NB4 (cell line): ENCODE results near the gene SHANK2.

Experiments
- DNase-seq: peaks from one replicate; pipeline ENCODE4 v3.0.0; 2010; ENCODE audit warnings: low read depth
- H3K4me3 ChIP-seq: one replicate; pipeline ENCODE4 v1.5.1; 2011; ENCODE audit warnings: mild to moderate bottlenecking, low read depth, low read length, moderate library complexity
- MYC ChIP-seq: IDR thresholded peaks from 2 replicates; pipeline ENCODE4 v1.6.1; 2011; ENCODE audit warnings: low read depth, low read length
- POLR2A ChIP-seq: IDR thresholded peaks from 2 replicates; pipeline ENCODE4 v1.6.1; 2011; ENCODE audit warnings: mild to moderate bottlenecking; ENCODE audit not compliant: insufficient read length; ENCODE audit errors: extremely low read depth
- TF ChIP-seq, protein P1 (sequence below): IDR thresholded peaks from 2 replicates; pipeline ENCODE4 v1.6.1; 2011; ENCODE audit warnings: low read depth, low read length
- TF ChIP-seq, protein P2 (sequence below): IDR thresholded peaks from one replicate; pipeline ENCODE4 v1.5.1; 2012; ENCODE audit warnings: low read depth, low read length

SHANK2 gene

DNA sequence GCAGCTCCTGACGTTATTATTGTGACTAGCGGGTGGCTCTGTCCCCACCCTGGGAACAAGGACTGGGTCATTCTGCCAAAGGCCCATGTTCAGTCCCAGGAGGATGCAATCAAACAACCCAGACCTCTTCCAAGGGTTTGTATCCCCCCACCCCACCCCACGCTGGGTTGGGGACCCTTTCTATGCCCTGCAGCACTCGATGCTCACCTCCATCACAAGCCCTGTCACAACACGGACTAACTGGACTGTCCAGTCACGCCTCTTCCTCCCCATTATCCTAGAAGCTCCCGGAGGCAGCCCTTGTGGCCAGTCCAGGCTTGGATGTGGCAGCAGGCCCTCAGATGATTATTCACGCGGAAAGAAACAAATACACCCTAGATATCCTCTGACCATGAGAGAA is 3.7 kb downstream of the SHANK2 start:
- TF ChIP-seq, protein P1, sequence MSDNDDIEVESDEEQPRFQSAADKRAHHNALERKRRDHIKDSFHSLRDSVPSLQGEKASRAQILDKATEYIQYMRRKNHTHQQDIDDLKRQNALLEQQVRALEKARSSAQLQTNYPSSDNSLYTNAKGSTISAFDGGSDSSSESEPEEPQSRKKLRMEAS: no peak
- TF ChIP-seq, protein P2, sequence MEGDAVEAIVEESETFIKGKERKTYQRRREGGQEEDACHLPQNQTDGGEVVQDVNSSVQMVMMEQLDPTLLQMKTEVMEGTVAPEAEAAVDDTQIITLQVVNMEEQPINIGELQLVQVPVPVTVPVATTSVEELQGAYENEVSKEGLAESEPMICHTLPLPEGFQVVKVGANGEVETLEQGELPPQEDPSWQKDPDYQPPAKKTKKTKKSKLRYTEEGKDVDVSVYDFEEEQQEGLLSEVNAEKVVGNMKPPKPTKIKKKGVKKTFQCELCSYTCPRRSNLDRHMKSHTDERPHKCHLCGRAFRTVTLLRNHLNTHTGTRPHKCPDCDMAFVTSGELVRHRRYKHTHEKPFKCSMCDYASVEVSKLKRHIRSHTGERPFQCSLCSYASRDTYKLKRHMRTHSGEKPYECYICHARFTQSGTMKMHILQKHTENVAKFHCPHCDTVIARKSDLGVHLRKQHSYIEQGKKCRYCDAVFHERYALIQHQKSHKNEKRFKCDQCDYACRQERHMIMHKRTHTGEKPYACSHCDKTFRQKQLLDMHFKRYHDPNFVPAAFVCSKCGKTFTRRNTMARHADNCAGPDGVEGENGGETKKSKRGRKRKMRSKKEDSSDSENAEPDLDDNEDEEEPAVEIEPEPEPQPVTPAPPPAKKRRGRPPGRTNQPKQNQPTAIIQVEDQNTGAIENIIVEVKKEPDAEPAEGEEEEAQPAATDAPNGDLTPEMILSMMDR: no peak
- TF ChIP-seq MYC (no peak), POLR2A (no peak)
- no peak overlapping the region for H3K4me3 ChIP-seq
- no peak for DNase-seq

DNA sequence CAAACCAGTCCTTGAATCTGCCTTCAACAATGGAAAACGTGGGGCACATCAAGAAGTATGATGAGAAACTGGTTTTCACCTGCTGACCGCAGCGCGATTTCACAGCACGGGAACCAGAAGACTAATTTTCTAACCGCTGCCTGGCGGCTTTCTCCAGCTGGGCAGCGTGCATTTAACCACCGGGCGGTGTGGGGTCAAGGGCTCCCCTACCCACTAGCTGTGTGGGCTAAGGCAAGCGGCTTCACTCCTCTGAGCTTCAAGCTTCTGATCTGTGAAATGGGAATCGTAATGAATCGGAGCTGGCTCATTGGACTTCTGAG is 4.2 kb downstream of the SHANK2 start:
- no peak for DNase-seq
- no peak overlapping the region for H3K4me3 ChIP-seq
- TF ChIP-seq, protein P1: no peak
- TF ChIP-seq POLR2A (no peak), MYC (no peak)
- TF ChIP-seq, protein P2: no peak

DNA sequence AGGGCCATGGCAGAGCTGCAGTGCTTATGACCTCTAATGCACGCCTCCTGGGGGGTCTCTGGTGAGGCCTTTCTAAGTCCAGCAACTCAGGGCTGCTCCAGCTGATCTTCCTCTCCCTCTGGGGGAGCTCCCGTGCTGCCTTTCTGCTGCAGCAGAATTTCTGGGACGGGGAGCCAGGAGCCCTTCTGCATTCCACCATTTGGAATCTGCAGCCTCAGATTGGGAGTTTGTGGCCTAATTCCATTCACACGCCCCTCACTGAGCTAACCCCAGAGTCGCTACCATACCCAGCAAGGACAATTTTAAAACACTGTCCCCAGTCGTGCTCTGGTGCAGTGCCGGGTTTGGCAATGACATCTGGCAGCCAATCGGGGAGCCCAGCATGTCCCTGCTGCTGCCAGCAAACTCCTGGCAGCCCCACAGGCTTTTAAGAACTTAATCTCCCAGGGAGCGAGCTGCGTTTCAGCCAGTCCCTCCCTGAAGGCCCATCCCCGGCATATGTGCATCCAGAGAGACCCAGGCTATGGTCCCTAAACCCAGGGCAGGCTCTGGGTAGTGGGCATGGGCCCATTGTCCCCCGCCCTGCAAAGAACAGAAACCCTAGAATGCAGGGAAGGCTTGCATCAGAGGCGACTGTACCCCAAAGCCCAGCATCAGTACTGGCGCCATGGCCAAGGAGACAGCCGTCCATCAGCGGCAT is 4.7 kb downstream of the SHANK2 start:
- no peak for DNase-seq
- TF ChIP-seq, protein P1: no peak
- no peak overlapping the region for H3K4me3 ChIP-seq

DNA sequence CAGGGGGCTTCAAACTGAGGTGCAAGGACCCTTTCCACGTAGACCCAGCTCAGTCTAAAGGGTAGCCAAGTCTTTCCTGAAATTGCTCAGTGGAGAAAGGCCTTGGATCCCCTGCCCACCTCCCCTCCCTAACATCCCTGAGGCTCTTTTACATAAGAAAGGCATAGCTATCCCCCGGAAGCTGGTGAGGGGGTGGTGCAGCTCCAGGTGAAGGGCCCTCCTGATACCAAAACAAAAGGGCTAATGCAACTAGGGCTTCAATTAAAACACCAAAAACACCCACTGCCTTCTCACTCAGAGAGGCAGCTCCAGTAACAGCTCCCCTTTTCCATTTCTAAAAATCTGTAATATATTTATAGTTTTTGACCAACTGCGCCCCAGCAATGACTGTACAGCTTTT is 5.8 kb downstream of the SHANK2 start:
- no peak for DNase-seq
- TF ChIP-seq, protein P2: no peak
- no peak for TF ChIP-seq MYC
- no peak for TF ChIP-seq POLR2A
- TF ChIP-seq, protein P1: no peak
- no peak overlapping the region for H3K4me3 ChIP-seq

DNA sequence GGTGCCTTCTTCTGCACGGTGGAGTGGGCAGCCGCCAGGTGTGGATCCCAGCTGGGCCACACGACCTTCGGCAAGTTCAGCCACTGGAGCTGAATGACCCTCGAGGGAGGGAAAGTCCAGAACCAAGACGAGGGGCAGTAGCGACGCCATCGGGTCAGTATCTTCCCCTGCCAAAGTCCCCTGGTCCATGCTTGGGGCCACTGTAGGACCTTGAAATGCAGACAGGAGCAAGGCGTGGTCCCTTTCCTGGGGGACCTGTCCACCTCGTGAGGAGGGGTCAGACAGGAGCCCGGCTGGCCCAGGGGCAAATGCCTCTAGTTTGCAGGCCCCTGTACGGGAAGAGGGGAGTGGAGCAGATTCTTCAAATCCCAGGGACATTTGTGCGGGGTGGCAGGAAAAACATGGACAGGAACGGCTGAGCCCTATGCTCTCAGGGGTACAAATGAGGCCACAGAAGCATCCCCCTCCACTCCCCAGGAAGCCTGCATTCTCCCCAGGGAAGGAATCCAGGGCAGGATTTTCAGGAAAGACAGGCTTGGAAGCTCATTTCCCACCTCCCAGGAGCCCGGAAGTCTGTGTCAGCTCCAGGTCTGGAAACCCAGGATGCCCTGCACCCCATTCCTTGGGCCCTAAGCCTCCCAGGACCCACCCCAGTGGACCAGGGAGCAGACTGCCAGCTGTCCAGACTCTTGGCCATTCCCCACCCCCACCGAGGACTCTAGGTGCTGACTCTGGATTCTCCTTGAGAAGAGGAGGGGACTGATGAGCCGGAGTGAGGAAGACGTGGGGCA is 6.6 kb downstream of the SHANK2 start:
- DNase-seq: no peak
- TF ChIP-seq POLR2A (no peak), MYC (no peak)
- TF ChIP-seq, protein P1: no peak
- TF ChIP-seq, protein P2: no peak
- H3K4me3 ChIP-seq: no peak overlapping the region

DNA sequence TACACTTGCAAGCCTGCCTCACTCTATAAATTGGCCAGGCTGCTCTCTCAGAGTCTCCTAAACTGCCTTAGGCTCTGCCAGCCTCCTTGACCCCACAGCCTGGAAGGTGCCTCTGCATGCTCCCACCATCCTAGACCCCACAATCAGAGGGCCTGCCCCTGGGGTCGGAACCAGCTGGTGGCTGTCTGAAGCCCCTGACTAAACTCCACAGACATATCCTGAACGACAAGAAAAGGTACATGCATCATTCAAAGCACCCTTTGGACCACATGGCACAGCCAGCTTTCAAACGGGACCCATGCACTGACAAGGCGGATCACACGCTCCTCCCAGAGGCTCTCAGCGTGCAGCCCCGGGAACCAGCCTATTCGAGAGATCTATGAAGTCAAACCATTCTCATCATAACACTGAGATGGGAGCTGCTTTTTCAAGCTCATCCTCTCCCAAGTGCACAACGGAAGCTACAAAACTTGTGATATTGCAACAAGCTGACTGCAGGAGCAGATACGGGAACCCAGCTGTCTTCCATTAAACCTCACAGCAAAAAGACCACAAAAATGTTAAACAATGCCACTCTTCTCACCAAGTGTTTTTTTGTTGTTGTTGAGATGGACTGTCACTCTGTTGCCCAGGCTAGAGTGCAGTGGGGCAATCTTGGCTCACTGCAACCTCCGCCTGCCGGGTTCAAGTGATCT is 8.1 kb downstream of the SHANK2 start:
- no peak for TF ChIP-seq MYC
- TF ChIP-seq, protein P2: no peak
- no peak for TF ChIP-seq POLR2A
- TF ChIP-seq, protein P1: no peak
- no peak for DNase-seq
- H3K4me3 ChIP-seq: no peak overlapping the region
